Measurements from ENCODE around the gene PDZD2. TPM values are rescaled to one million over a fixed set of nuclear protein-coding genes. Genes with fewer than 3 reads are reported as not detected.
"Not testable (repeated sequence)": the region's sequence is repeated elsewhere in the genome, so short reads cannot be mapped to it uniquely, and the experiment has no call there.

PDZD2 gene
- 2.6 TPM for total RNA-seq

DNA sequence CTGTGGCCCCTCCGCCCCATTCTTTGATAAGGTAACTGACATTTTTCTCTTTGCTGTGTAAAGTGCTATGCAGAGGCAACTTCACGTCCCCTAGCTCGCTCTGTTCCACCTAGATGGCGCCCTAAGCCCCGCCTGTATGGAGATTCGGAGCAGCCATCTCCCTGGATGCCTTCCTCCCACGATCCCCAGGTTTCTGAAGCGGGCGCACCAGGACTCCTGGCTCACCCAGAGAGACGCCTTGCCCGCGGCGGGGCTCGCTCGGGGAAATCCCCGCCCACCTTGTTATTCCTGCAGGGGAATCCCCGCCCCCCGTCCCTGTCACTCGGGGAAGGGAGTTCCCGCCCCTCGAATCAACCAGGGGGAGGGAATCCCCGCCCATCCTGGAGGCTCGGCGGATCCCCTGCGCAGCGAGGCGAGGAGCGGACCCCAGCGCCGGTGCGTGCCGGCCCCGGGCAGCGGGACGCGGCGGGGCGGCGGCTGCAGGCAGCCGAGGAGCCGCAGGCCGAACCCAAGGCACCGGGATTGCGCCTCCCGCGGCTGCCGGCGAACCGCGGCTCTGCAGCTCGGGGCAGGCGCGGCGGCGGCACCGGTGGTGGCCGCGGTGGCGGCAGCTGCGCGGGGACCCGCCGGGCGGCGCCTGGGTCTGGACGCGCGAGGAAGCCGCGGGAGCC is at the start of gene PDZD2:
TSS of gene PDZD2 (plus strand) at position 384 of the 671 bp plus-strand sequence.
- Histone ChIP-seq H3K9me3 (ENCODE audit: control insufficient read depth in 3 of 3, low read length in 3 of 3) (no peaks in the 10 kb centered on the region), H3K36me3 (ENCODE audit: control insufficient read depth in 3 of 3, insufficient read depth in 3 of 3, low read length in 3 of 3) (no peaks in the 10 kb centered on the region), H3K4me1 (ENCODE audit: control insufficient read depth in 3 of 3, insufficient read depth in 3 of 3, low read length in 3 of 3) (peaks cover 10 to 19% (median 12%) of the 10 kb centered on the region in 3 donors), H3K4me3 (ENCODE audit: low read length in 3 of 3) (peak within 1 kb of the TSS; percentile 68 to 75 (median 72)), H3K27ac (ENCODE audit: low read depth, low read length) (no peak within 1 kb of the TSS), H3K27me3 (ENCODE audit: control insufficient read depth in 3 of 3, insufficient read depth in 3 of 3, low read length in 3 of 3) (peaks cover 0 to 10% (median 8%) of the 10 kb centered on the region in 3 donors), H3K9ac (ENCODE audit: low read depth in 1 of 3, low read length in 3 of 3) (peak within 1 kb of the TSS; percentile 38 to 64 (median 59))

DNA sequence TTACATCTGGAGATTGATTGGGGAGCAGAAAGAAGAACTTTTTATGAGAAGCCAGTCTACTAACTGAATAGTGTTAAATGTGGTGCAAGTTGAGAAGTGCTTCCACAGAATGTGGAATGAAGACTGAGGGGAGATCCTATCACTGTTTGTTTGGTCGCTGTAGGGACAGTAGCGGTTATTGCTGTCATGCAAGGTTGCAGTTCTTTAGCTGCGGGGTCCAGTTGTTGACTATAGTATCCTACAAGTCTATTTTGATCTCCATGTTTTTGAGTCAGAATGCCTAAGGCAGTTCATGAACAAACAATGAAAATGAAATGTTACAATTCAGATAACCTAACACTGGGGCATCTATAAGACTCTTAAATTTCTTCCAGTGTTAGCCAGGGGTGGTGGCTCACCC is 45.3 kb upstream of the PDZD2 start:
- Histone ChIP-seq H3K9ac (ENCODE audit: low read depth in 1 of 3, low read length in 3 of 3) (no peak overlapping the region), H3K4me3 (ENCODE audit: low read length in 3 of 3) (no peak overlapping the region), H3K27me3 (ENCODE audit: control insufficient read depth in 3 of 3, insufficient read depth in 3 of 3, low read length in 3 of 3) (peaks cover 0 to 4% (median 0%) of the 10 kb centered on the region in 3 donors), H3K36me3 (ENCODE audit: control insufficient read depth in 3 of 3, insufficient read depth in 3 of 3, low read length in 3 of 3) (no peaks in the 10 kb centered on the region), H3K9me3 (ENCODE audit: control insufficient read depth in 3 of 3, low read length in 3 of 3) (no peaks in the 10 kb centered on the region), H3K4me1 (ENCODE audit: control insufficient read depth in 3 of 3, insufficient read depth in 3 of 3, low read length in 3 of 3) (no peaks in the 10 kb centered on the region), H3K27ac (ENCODE audit: low read depth, low read length) (no peak overlapping the region)

DNA sequence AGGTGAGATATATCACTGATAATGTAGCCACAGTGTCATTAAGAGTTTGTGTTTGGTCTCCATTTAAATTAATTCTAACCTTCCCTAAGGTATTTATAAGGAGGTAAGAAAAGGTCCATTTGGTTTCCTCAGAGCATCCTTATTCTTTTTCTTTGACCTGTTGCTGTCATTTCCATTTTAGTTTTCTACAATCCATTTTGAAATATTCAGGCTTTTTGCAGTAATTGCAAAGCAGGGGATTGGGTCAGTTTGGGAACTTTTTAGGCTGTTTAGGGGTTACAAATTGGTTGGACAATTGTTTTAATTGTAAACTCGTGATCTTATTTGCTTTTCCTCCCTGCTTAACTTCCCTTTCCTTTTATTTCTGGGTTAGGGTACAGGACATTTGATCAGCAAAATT is 42.6 kb upstream of the PDZD2 start:
- Histone ChIP-seq H3K9me3 (ENCODE audit: control insufficient read depth in 3 of 3, low read length in 3 of 3) (no peaks in the 10 kb centered on the region), H3K27ac (ENCODE audit: low read depth, low read length) (no peak overlapping the region), H3K4me3 (ENCODE audit: low read length in 3 of 3) (no peak overlapping the region), H3K27me3 (ENCODE audit: control insufficient read depth in 3 of 3, insufficient read depth in 3 of 3, low read length in 3 of 3) (peaks cover 0 to 4% (median 0%) of the 10 kb centered on the region in 3 donors), H3K4me1 (ENCODE audit: control insufficient read depth in 3 of 3, insufficient read depth in 3 of 3, low read length in 3 of 3) (no peaks in the 10 kb centered on the region), H3K9ac (ENCODE audit: low read depth in 1 of 3, low read length in 3 of 3) (no peak overlapping the region), H3K36me3 (ENCODE audit: control insufficient read depth in 3 of 3, insufficient read depth in 3 of 3, low read length in 3 of 3) (no peaks in the 10 kb centered on the region)

DNA sequence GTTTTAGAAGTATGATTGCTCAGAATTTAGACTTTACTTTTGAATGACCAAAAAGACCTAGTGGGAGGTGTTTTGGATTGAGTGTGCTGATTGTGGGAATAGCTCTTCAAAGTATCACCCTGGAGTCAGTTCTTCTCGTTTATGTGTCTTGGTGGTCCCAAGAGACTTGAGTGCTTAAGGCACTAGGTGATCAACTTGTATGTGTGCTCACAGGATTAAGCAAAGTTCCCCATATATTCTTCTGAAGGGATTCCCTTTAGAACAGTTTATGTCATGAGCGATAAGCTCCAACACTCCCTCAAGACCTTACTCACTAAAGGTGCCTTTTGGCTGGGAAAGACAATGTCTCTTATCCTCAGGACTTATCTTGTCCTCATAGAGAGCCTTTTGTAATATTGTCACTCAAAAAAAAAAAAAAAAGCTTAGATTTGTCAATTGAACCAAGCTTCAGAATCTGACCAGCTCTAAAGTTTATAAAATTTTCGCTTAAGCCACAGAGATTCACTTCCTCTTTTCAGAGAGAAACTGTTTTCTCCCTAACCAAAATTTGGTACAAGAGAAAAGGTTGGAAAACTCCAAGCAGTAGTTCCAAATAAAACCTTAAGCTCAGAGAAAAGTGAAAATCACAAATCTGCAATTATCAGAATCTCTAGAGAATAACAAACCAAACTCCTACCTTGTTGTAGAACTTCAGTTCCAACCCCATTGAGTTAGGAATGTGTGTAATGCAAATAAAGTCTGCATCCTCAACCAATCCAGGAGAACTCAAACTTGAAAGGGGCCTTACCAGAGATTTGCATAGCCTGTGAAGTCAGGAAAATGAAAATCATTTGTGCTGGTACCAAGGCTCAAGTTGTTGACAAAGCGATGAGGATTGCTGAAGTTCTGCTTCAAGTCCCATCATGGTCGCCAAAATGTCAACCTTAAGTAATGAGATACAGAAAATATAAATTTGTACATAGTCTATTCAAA is 40.0 kb upstream of the PDZD2 start:
- Histone ChIP-seq H3K4me1 (ENCODE audit: control insufficient read depth in 3 of 3, insufficient read depth in 3 of 3, low read length in 3 of 3) (no peaks in the 10 kb centered on the region), H3K9ac (ENCODE audit: low read depth in 1 of 3, low read length in 3 of 3) (no peak overlapping the region), H3K27ac (ENCODE audit: low read depth, low read length) (no peak overlapping the region), H3K4me3 (ENCODE audit: low read length in 3 of 3) (no peak overlapping the region), H3K27me3 (ENCODE audit: control insufficient read depth in 3 of 3, insufficient read depth in 3 of 3, low read length in 3 of 3) (peaks cover 0 to 2% (median 0%) of the 10 kb centered on the region in 3 donors), H3K9me3 (ENCODE audit: control insufficient read depth in 3 of 3, low read length in 3 of 3) (no peaks in the 10 kb centered on the region), H3K36me3 (ENCODE audit: control insufficient read depth in 3 of 3, insufficient read depth in 3 of 3, low read length in 3 of 3) (no peaks in the 10 kb centered on the region)

DNA sequence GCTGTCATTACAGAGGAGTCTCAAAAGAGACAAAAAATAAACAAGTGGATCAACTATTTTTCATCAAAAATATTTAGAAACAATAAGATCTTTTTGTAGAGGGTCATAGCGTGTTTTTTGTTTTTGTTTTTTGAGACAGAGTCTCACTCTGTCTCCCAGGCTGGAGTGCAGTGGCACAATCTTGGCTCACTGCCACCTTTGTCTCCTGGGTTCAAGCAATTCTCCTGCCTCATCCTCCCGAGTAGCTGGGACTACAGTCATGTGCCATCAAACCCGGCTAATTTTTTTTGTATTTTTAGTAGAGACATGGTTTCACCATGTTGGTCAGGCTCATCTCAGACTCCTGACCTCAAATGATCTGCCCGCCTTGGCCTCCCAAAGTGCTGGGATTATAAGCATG is 36.6 kb upstream of the PDZD2 start:
- not testable (repeated sequence) for H3K9me3 ChIP-seq (ENCODE audit: control insufficient read depth in 3 of 3, low read length in 3 of 3); H3K27me3 ChIP-seq (ENCODE audit: control insufficient read depth in 3 of 3, insufficient read depth in 3 of 3, low read length in 3 of 3); H3K27ac ChIP-seq (ENCODE audit: low read depth, low read length); H3K4me3 ChIP-seq (ENCODE audit: low read length in 3 of 3); H3K36me3 ChIP-seq (ENCODE audit: control insufficient read depth in 3 of 3, insufficient read depth in 3 of 3, low read length in 3 of 3); H3K4me1 ChIP-seq (ENCODE audit: control insufficient read depth in 3 of 3, insufficient read depth in 3 of 3, low read length in 3 of 3); H3K9ac ChIP-seq (ENCODE audit: low read depth in 1 of 3, low read length in 3 of 3)

DNA sequence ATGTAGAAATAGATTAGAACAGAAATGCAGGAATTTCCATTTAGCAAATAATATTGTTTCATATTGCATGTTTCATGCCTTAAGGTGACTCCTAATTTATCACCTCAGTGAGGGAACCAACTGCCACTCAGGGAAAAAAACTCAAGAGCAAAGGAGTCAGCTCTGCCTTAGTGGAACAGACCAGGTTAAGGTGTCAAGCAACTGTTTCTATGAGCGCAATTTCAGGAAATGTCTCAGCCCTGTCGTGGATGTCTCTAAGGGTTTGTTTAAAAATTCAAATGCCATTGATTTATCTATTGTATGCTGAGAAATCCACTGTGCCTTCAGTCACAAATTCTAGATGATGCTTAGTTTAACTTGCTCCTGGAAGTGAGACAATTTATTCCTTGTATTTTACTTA is 34.7 kb upstream of the PDZD2 start:
- Histone ChIP-seq H3K27ac (ENCODE audit: low read depth, low read length) (no peak overlapping the region), H3K9ac (ENCODE audit: low read depth in 1 of 3, low read length in 3 of 3) (no peak overlapping the region), H3K27me3 (ENCODE audit: control insufficient read depth in 3 of 3, insufficient read depth in 3 of 3, low read length in 3 of 3) (no peaks in the 10 kb centered on the region), H3K4me3 (ENCODE audit: low read length in 3 of 3) (no peak overlapping the region), H3K4me1 (ENCODE audit: control insufficient read depth in 3 of 3, insufficient read depth in 3 of 3, low read length in 3 of 3) (no peaks in the 10 kb centered on the region), H3K36me3 (ENCODE audit: control insufficient read depth in 3 of 3, insufficient read depth in 3 of 3, low read length in 3 of 3) (no peaks in the 10 kb centered on the region), H3K9me3 (ENCODE audit: control insufficient read depth in 3 of 3, low read length in 3 of 3) (no peaks in the 10 kb centered on the region)

DNA sequence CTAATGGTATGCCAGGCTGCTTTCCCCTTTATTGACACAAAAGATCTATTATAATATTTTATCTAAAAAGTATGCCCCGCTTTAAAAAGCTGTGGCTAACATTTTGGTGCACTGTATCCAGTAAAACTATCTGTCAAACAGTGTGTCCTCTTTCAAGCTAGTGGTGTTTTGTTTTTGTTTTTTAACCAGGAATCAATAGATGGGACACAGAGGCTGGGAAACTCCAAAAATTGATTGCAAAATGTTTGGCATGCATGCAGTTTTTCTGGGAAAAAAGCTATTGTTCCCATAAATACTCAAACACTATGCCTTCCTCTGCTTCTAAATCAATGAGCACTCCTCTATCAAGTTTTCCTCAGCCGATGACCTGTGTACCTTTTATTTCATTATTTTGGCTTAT is 34.3 kb upstream of the PDZD2 start:
- H3K4me3 ChIP-seq (ENCODE audit: low read length in 3 of 3), result no peak overlapping the region
- no peaks in the 10 kb centered on the region for H3K9me3 ChIP-seq (ENCODE audit: control insufficient read depth in 3 of 3, low read length in 3 of 3)
- no peak overlapping the region for H3K9ac ChIP-seq (ENCODE audit: low read depth in 1 of 3, low read length in 3 of 3)
- no peaks in the 10 kb centered on the region for H3K27me3 ChIP-seq (ENCODE audit: control insufficient read depth in 3 of 3, insufficient read depth in 3 of 3, low read length in 3 of 3)
- no peak overlapping the region for H3K27ac ChIP-seq (ENCODE audit: low read depth, low read length)
- no peaks in the 10 kb centered on the region for H3K36me3 ChIP-seq (ENCODE audit: control insufficient read depth in 3 of 3, insufficient read depth in 3 of 3, low read length in 3 of 3)
- H3K4me1 ChIP-seq (ENCODE audit: control insufficient read depth in 3 of 3, insufficient read depth in 3 of 3, low read length in 3 of 3), result no peaks in the 10 kb centered on the region

DNA sequence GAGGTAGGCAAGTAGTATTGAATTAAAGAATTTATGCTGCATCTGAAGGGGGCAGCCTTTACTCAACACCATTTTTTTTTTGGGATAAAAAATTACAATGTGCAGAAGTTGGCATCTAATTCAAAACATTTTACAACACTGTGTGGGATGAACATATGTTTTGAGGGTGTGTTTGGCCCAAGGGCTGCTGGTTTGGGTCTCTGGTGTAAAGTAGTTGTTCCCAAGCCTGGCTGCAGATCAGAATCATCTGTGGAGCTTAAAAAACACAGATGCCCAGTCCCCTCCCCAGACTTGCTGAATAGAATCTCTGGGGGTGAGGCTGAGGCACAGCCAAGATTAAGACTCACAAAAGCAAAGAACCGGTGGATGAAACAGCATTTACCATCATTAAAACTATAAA is 33.0 kb upstream of the PDZD2 start:
- H3K27me3 ChIP-seq (ENCODE audit: control insufficient read depth in 3 of 3, insufficient read depth in 3 of 3, low read length in 3 of 3), result no peaks in the 10 kb centered on the region

DNA sequence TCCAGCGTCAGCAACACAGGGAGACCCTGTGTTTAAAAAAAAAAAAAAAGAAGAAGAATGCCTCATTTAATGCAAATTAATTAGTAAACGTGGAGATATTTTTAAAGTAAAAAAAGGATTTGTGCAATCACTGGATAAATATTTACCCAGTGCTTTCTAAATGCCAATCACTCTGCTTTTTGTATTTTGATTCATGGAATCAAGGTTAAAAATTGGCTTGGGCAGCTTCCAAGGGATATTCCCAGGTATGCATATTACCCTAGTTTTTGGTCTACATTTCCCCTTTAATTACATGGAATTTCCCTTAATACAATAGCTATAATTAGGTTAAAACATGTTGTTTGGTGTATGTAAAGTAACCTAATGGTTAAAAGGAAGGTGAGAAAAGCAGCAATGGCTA is 31.4 kb upstream of the PDZD2 start:
- H3K27ac ChIP-seq (ENCODE audit: low read depth, low read length), result no peak overlapping the region
- no peaks in the 10 kb centered on the region for H3K4me1 ChIP-seq (ENCODE audit: control insufficient read depth in 3 of 3, insufficient read depth in 3 of 3, low read length in 3 of 3)
- H3K9me3 ChIP-seq (ENCODE audit: control insufficient read depth in 3 of 3, low read length in 3 of 3), result no peaks in the 10 kb centered on the region
- H3K36me3 ChIP-seq (ENCODE audit: control insufficient read depth in 3 of 3, insufficient read depth in 3 of 3, low read length in 3 of 3), result no peaks in the 10 kb centered on the region
- no peak overlapping the region for H3K9ac ChIP-seq (ENCODE audit: low read depth in 1 of 3, low read length in 3 of 3)
- H3K27me3 ChIP-seq (ENCODE audit: control insufficient read depth in 3 of 3, insufficient read depth in 3 of 3, low read length in 3 of 3), result no peaks in the 10 kb centered on the region
- no peak overlapping the region for H3K4me3 ChIP-seq (ENCODE audit: low read length in 3 of 3)

More for the DNA sequence above, 33.0 kb upstream of the PDZD2 start:
- Histone ChIP-seq H3K27ac (ENCODE audit: low read depth, low read length) (no peak overlapping the region), H3K36me3 (ENCODE audit: control insufficient read depth in 3 of 3, insufficient read depth in 3 of 3, low read length in 3 of 3) (no peaks in the 10 kb centered on the region), H3K9me3 (ENCODE audit: control insufficient read depth in 3 of 3, low read length in 3 of 3) (no peaks in the 10 kb centered on the region), H3K4me1 (ENCODE audit: control insufficient read depth in 3 of 3, insufficient read depth in 3 of 3, low read length in 3 of 3) (no peaks in the 10 kb centered on the region), H3K9ac (ENCODE audit: low read depth in 1 of 3, low read length in 3 of 3) (no peak overlapping the region), H3K4me3 (ENCODE audit: low read length in 3 of 3) (no peak overlapping the region)

DNA sequence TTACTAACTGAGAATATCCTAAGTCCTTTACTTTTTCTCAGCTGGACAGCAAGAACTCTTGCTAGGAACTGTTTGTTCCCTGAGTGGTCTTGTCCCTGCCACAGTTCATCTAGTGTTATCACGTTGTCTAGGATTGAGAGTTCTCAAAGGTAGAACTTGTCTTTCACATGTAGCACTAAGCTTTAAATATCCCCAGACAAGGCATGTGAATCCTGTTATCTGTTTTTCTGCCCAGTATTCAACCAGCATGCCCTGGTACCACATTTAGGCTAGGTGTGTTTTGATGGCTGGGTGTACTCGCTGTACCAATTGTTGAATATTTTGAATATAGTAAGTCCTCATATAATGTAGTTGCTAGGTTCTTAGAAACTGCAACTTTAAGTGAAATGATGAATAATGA is 27.9 kb upstream of the PDZD2 start:
- H3K36me3 ChIP-seq (ENCODE audit: control insufficient read depth in 3 of 3, insufficient read depth in 3 of 3, low read length in 3 of 3), result no peaks in the 10 kb centered on the region
- H3K9me3 ChIP-seq (ENCODE audit: control insufficient read depth in 3 of 3, low read length in 3 of 3), result no peaks in the 10 kb centered on the region
- no peaks in the 10 kb centered on the region for H3K27me3 ChIP-seq (ENCODE audit: control insufficient read depth in 3 of 3, insufficient read depth in 3 of 3, low read length in 3 of 3)
- peaks cover 0 to 4% (median 0%) of the 10 kb centered on the region in 3 donors for H3K4me1 ChIP-seq (ENCODE audit: control insufficient read depth in 3 of 3, insufficient read depth in 3 of 3, low read length in 3 of 3)
- H3K9ac ChIP-seq (ENCODE audit: low read depth in 1 of 3, low read length in 3 of 3), result no peak overlapping the region
- no peak overlapping the region for H3K4me3 ChIP-seq (ENCODE audit: low read length in 3 of 3)
- no peak overlapping the region for H3K27ac ChIP-seq (ENCODE audit: low read depth, low read length)

All from skeletal muscle tissue (tissue), 4 donors.